Effector CD8-positive, alpha-beta T cell (primary cell): ENCODE results near the gene PEX13.
"Not testable (repeated sequence)": the region's sequence is repeated elsewhere in the genome, so short reads cannot be mapped to it uniquely, and the experiment has no call there.

ENCODE experiments used
- DNase-seq: peaks from one replicate; lab custom pipeline; 2025; lab: John Stamatoyannopoulos, UW

PEX13 gene

GRCh38 chr2:61006486-61007105 lies 10.9 kb upstream of the PEX13 start:
- no peak for DNase-seq

GRCh38 chr2:61009355-61009754 lies 8.2 kb upstream of the PEX13 start:
- DNase-seq, result no peak

- no peak for DNase-seq
Observed at GRCh38 chr2:61011678-61012077, 5.8 kb upstream of the PEX13 start.

- DNase-seq, result not testable (repeated sequence)
Observed at GRCh38 chr2:61012303-61012702, 5.2 kb upstream of the PEX13 start.

- DNase-seq, result no peak
Observed at GRCh38 chr2:61013382-61013781, 4.1 kb upstream of the PEX13 start.

GRCh38 chr2:61014763-61015162 lies 2.8 kb upstream of the PEX13 start:
- DNase-seq, result no peak

- no peak for DNase-seq
Observed at GRCh38 chr2:61015976-61016375, 1.5 kb upstream of the PEX13 start.

GRCh38 chr2:61016392-61017002 lies 1.0 kb upstream of the PEX13 start:
- DNase-seq, result no peak

GRCh38 chr2:61017003-61017555 lies 441 bp upstream of the PEX13 start:
- DNase-seq, result peak; percentile 50

GRCh38 chr2:61018318-61018755 lies 817 bp downstream of the PEX13 start:
- no peak for DNase-seq

- DNase-seq, result no peak
Observed at GRCh38 chr2:61018798-61019197, 1.3 kb downstream of the PEX13 start.

GRCh38 chr2:61021228-61021660 lies 3.7 kb downstream of the PEX13 start:
- no peak for DNase-seq

GRCh38 chr2:61023670-61024069 lies 6.2 kb downstream of the PEX13 start:
- no peak for DNase-seq

GRCh38 chr2:61029533-61029932 lies 12.0 kb downstream of the PEX13 start:
- DNase-seq, result no peak

GRCh38 chr2:61034592-61034991 lies 17.1 kb downstream of the PEX13 start:
- DNase-seq, result not testable (repeated sequence)

- not testable (repeated sequence) for DNase-seq
Observed at GRCh38 chr2:61036643-61037042, 19.1 kb downstream of the PEX13 start.

- no peak for DNase-seq
Observed at GRCh38 chr2:61042807-61043206, 25.3 kb downstream of the PEX13 start.

- DNase-seq, result no peak
Observed at GRCh38 chr2:61044636-61045035, 27.1 kb downstream of the PEX13 start.

GRCh38 chr2:61045226-61045625 lies 27.7 kb downstream of the PEX13 start:
- no peak for DNase-seq

- DNase-seq, result no peak
Observed at GRCh38 chr2:61045999-61046398, 28.5 kb downstream of the PEX13 start.

- no peak for DNase-seq
Observed at GRCh38 chr2:61055557-61055956, 38.0 kb downstream of the PEX13 start.

GRCh38 chr2:61057562-61057961 lies 40.0 kb downstream of the PEX13 start:
- no peak for DNase-seq

- DNase-seq, result no peak
Observed at GRCh38 chr2:61059382-61059781, 41.9 kb downstream of the PEX13 start.
